ENCODE results near the gene ATP5F1D. TPM values are rescaled to one million over a fixed set of nuclear protein-coding genes. Genes with fewer than 3 reads are reported as not detected.

ATP5F1D gene
- total RNA-seq, 2 donors from 2014 or later: 104 to 115 TPM

DNA sequence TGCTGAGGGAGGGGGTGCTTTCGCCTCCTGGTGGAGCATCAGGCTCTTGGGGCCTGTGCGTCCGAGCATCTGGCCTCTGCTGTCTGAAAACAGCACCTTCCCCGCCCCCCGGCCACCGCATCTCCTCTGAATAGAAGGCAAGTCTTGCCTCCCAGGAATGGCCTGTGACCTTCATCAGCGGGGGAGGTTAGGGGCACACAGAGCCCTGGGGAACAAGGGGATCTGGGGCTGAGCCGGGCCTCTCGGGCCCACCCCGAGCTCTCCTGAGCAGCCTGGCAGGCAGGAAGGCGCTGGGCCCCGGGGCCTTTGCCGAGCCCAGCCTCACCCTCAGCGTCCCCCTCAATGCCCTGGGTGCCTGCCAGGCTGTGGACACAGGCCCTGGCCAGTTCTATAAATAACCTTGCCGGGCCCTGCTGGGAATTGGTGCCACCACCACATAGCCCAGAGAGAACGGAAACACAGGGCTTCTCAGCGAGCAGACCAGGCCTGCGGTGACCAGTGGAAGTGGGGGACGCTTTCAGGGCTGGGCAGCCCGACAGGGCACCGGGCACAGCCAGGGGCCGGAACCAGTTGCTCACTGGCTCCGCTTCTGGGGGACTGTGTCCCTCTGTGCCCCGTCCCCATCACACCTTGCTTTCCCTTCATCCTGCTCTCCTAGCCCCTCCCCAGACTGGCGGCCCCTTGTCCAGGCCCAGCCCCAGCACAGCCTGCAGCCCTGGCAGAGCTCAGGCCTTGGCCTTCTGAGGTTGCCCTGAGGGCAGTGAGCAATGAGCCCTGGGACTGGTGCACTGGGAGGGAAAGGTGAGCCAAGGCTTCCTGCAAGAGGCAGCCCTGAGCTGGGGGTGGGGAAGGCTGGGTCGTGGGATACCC is 26.5 kb upstream of the ATP5F1D start:
- peaks cover 16% of the 10 kb centered on the region for H3K4me1 Mint-ChIP-seq
- ATAC-seq (no peak), DNase-seq (no peak)
- no peak overlapping the region for H3K27ac Mint-ChIP-seq
- H3K9me3 ChIP-seq (ENCODE audit: control insufficient read depth, low read length, poor library complexity, severe bottlenecking): no peaks in the 10 kb centered on the region
- H3K36me3 Mint-ChIP-seq (ENCODE audit: low read depth): peaks cover 2% of the 10 kb centered on the region
- no peak overlapping the region for H3K4me3 Mint-ChIP-seq
- no peaks in the 10 kb centered on the region for H3K27me3 Mint-ChIP-seq

DNA sequence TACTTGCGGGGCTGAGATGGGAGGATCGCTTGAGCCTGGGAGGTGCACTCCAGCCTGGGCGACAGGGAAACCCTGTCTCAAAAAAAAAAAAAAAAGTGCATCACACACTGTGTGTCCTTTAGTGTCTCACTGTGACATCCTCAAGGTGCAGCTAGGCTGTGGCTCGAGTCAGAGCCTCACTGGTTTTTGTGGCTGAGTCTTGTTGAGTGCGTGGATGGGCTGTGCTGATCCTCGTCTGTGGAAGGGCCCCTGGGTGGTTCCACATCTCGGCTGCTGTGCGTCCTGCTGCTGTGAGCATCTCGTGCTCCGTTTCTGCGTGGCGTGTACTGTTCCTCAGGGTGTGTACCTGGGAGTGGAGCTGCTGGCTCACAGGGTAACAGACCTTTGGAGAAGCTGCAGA is 24.8 kb upstream of the ATP5F1D start:
- Mint-ChIP-seq H3K4me1 (peaks cover 13% of the 10 kb centered on the region), H3K27me3 (no peaks in the 10 kb centered on the region), H3K27ac (no peak overlapping the region), H3K36me3 (ENCODE audit: low read depth) (peaks cover 2% of the 10 kb centered on the region), H3K4me3 (no peak overlapping the region)
- H3K9me3 ChIP-seq (ENCODE audit: control insufficient read depth, low read length, poor library complexity, severe bottlenecking): no peaks in the 10 kb centered on the region
- ATAC-seq (no peak), DNase-seq (no peak)

DNA sequence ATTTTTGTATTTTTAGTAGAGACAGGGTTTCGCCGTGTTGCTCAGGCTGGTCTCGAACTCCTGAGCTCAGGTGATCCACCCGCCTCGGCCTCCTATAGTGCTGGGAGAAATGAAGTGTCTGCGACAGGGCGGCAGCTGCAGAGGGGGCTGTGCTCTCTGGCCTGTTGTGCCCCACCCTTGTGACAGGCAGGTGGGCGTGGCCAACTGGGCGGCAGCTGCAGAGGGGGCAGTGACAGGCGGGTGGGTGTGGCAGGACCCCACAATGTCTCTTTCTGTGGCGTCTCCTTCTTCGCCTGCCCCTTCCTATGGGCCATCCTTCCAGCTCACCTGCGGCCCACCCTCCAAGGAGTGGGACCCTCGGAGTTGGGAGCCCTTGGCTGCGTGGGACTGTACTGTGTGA is 24.2 kb upstream of the ATP5F1D start:
- ATAC-seq: no peak
- Mint-ChIP-seq H3K27ac (peak overlapping the region; percentile 41), H3K4me1 (peaks cover 13% of the 10 kb centered on the region), H3K4me3 (no peak overlapping the region), H3K27me3 (no peaks in the 10 kb centered on the region), H3K36me3 (ENCODE audit: low read depth) (peaks cover 2% of the 10 kb centered on the region)
- no peaks in the 10 kb centered on the region for H3K9me3 ChIP-seq (ENCODE audit: control insufficient read depth, low read length, poor library complexity, severe bottlenecking)
- no peak for DNase-seq

DNA sequence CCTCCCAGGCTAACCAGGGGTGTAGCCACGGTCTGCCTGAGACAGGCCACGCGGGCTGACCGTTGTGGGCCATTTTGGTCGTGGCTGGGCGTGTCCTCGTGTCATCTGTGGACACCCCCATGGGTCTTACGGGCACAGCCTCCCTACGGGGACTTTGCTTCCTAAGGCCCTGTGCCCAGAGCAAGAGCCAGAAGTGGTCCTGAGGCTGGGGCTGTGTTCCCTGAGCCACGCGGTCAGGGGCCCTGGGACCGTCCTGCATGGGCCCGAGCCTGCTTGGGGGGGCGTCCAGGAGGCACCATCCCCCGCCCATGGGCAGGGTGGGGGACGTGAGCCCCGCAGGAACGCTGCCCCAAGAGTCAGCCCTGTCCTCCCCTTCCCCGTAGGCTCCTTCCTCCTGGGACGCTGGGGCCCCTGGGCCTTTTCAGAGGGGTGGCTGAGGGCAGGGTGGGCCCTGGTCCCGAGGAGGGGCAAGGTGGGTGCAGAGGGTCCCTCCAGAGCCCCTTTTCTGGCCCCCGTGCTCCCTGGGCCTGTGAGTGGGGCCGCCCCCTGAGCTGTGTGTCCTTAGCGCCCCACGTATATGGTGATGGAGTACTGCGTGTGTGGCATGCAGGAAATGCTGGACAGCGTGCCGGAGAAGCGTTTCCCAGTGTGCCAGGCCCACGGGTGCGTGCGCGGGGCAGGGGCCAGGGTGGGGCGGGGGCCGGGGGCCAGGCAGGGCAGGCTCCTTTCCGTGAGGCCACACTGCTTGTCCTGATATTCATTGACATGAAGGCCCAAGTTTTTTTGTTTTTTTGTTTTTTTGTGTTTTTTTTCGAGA is 22.6 kb upstream of the ATP5F1D start:
- Mint-ChIP-seq H3K27me3 (no peaks in the 10 kb centered on the region), H3K4me1 (peaks cover 4% of the 10 kb centered on the region), H3K4me3 (no peak overlapping the region), H3K36me3 (ENCODE audit: low read depth) (no peaks in the 10 kb centered on the region), H3K27ac (no peak overlapping the region)
- DNase-seq (no peak), ATAC-seq (no peak)
- H3K9me3 ChIP-seq (ENCODE audit: control insufficient read depth, low read length, poor library complexity, severe bottlenecking): no peaks in the 10 kb centered on the region

DNA sequence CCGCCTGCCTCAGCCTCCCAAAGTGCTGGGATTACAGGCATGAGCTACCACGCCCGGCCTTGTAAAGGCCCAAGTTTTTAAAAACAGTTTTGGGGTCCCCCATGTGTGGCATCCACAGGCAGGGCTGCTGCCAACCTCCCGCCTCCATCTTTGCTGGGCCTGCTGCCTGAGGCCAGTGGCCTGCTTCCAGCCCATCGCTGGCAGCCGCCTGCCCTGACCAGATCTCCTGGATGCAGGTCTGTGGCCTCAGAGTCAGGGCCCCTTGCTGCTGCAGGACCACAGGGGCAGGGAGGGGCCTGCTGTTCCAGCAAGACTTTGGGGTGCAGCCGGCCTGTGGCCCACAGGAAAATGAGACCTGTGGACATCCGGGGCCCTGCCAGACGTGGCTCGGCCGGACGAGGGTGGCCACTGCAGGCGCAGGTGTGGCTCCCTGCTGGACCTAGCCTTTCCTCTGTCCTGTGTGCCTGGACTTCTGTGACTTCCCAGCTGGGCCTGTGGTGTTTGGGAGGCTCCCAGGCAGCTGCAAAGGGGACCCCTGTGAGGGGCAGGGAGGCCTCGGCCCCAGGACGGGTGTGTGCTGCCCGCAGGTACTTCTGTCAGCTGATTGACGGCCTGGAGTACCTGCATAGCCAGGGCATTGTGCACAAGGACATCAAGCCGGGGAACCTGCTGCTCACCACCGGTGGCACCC is 21.6 kb upstream of the ATP5F1D start:
- H3K27me3 Mint-ChIP-seq: no peaks in the 10 kb centered on the region
- ATAC-seq: no peak

DNA sequence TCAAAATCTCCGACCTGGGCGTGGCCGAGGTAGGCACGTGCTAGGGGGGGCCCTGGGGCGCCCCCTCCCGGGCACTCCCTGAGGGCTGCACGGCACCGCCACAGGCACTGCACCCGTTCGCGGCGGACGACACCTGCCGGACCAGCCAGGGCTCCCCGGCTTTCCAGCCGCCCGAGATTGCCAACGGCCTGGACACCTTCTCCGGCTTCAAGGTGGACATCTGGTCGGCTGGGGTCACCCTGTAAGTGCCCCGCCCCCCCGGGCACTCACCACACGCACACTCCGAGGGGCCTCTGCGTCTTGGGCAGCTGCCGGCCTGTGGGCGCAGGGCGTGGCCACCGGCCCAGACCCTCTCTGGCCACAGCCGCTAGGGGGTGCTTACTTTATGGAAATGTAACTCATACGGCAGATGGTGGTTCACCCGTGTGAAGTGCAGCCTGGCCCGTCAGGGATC is 21.0 kb upstream of the ATP5F1D start:
- no peaks in the 10 kb centered on the region for H3K9me3 ChIP-seq (ENCODE audit: control insufficient read depth, low read length, poor library complexity, severe bottlenecking)
- no peak for DNase-seq
- Mint-ChIP-seq H3K36me3 (ENCODE audit: low read depth) (no peaks in the 10 kb centered on the region), H3K27ac (no peak overlapping the region), H3K4me1 (no peaks in the 10 kb centered on the region), H3K4me3 (no peak overlapping the region), H3K27me3 (no peaks in the 10 kb centered on the region)
- ATAC-seq: no peak

More for the DNA sequence above, 21.6 kb upstream of the ATP5F1D start:
- no peak for DNase-seq
- no peaks in the 10 kb centered on the region for H3K9me3 ChIP-seq (ENCODE audit: control insufficient read depth, low read length, poor library complexity, severe bottlenecking)
- no peaks in the 10 kb centered on the region for H3K4me1 Mint-ChIP-seq
- H3K27ac Mint-ChIP-seq: no peak overlapping the region
- H3K36me3 Mint-ChIP-seq (ENCODE audit: low read depth): no peaks in the 10 kb centered on the region
- H3K4me3 Mint-ChIP-seq: no peak overlapping the region

DNA sequence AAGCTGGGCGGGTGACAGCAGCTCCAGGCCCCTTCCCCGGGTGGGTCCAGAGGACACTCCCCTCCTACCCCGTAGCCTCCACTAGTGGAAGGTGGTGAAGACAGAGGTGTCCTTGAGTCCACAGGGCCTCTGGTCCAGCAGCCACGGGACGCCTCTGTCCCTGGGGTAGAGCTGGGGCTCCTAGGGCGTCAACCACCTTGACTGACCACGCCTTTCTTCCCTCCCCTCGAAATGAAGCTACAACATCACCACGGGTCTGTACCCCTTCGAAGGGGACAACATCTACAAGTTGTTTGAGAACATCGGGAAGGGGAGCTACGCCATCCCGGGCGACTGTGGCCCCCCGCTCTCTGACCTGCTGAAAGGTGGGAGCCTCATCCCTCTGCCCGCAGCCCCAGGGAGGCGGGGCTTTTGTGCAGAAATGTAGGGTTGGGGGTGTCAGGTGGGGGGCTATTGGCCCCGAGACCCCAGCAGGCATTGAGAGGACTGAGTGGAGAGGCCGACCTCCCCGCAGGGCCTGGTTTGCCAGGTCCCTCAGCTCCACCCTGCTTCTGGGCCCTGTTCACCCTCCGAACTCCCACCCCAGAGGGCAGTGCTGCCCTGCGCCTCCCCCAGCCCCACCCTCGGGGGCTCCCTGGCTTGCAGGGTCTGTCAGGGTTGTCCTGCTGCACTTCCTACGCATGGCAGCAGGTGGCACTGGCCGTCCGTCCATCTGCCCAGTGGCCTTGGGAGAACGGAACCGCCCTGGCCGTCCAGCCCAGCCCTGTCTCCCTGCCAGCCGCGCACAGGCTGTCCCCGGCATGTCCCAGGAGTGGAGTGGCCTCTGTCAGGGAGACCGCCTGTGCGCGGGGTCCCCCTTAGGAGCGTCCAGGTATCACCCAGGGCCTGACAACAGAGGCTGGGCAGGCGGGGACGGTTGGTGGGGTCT is 20.3 kb upstream of the ATP5F1D start:
- Mint-ChIP-seq H3K27me3 (no peaks in the 10 kb centered on the region), H3K4me1 (no peaks in the 10 kb centered on the region), H3K27ac (no peak overlapping the region), H3K4me3 (no peak overlapping the region), H3K36me3 (ENCODE audit: low read depth) (no peaks in the 10 kb centered on the region)
- no peak for ATAC-seq
- H3K9me3 ChIP-seq (ENCODE audit: control insufficient read depth, low read length, poor library complexity, severe bottlenecking): no peaks in the 10 kb centered on the region
- DNase-seq: no peak

DNA sequence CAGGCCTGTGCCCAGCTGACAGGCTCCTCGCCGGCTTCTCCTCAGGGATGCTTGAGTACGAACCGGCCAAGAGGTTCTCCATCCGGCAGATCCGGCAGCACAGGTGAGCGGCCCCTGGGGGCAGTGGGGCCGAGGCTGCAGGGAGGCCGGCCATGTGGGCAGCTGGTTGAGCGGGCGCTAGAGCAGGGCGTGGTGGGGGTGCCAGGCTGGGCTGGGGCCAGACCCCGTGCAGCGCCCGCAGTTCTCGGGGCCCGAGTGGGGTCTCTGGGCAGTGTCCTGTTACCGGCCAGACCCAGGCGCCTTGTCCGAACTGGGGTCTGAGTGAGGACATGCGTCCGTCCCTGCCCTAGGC is 19.7 kb upstream of the ATP5F1D start:
- H3K36me3 Mint-ChIP-seq (ENCODE audit: low read depth): no peaks in the 10 kb centered on the region
- no peaks in the 10 kb centered on the region for H3K9me3 ChIP-seq (ENCODE audit: control insufficient read depth, low read length, poor library complexity, severe bottlenecking)
- no peak overlapping the region for H3K4me3 Mint-ChIP-seq
- DNase-seq (no peak), ATAC-seq (no peak)
- no peaks in the 10 kb centered on the region for H3K4me1 Mint-ChIP-seq
- no peaks in the 10 kb centered on the region for H3K27me3 Mint-ChIP-seq
- H3K27ac Mint-ChIP-seq: no peak overlapping the region

DNA sequence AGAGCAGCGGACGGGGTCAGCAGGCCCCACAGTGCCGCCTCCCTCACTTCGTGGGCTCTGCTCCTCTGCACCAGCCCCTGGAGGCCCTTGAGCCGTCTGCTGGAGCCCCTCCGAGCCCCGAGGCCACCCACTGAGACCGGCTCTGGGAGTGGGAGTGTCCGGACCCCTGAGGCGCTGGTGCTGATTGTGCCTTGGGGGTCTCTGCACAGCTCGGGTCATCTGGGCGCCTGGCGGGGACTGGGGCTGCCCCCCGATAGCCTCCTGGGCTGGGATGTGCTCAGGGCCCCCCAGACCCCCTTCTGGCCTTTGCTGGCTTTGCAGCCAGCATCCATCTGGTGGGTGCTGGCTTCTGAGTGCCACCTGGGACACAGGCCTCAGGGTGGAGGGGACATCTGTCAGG is 19.2 kb upstream of the ATP5F1D start:
- H3K27ac Mint-ChIP-seq: no peak overlapping the region
- no peak overlapping the region for H3K4me3 Mint-ChIP-seq
- no peaks in the 10 kb centered on the region for H3K4me1 Mint-ChIP-seq
- no peaks in the 10 kb centered on the region for H3K9me3 ChIP-seq (ENCODE audit: control insufficient read depth, low read length, poor library complexity, severe bottlenecking)
- H3K36me3 Mint-ChIP-seq (ENCODE audit: low read depth): no peaks in the 10 kb centered on the region
- ATAC-seq (no peak), DNase-seq (no peak)
- H3K27me3 Mint-ChIP-seq: no peaks in the 10 kb centered on the region

DNA sequence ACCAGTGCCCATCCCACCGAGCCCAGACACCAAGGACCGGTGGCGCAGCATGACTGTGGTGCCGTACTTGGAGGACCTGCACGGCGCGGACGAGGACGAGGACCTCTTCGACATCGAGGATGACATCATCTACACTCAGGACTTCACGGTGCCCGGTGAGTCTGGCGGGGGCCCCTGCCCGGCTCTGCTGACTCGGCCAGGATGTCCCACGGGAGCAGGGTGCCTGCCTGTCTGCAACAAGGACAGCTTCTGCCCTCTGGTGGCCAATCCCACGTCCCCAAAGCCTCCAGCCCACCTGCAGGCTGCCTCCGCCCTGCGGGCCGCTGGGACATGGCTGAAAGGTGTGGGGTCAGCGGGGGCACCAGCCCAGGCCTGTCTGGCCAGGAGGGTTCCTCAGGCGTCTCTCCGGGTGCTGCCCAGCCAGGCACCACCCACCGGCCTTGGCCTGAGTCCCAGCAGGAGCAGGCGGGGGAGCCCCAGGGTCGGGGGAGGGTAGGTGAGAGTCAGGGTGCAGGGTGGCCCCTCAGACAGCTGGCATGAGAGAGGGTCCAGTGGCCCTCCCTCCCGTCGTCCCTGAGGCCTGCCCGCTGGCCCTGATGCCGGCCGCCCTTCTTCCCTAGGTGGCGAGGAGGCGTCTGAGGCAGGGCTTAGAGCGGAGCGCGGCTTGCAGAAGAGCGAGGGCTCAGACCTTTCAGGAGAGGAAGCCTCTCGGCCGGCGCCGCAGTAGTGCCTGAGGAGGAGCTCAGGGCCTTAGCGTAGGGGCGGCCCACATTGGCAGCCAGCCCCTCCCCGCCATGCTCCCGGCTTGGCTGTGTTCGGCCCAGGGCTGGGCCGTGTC is 18.3 kb upstream of the ATP5F1D start:
- H3K9me3 ChIP-seq (ENCODE audit: control insufficient read depth, low read length, poor library complexity, severe bottlenecking): no peaks in the 10 kb centered on the region
- ATAC-seq: peak; percentile 41
- H3K36me3 Mint-ChIP-seq (ENCODE audit: low read depth): no peaks in the 10 kb centered on the region
- H3K27ac Mint-ChIP-seq: no peak overlapping the region
- no peaks in the 10 kb centered on the region for H3K4me1 Mint-ChIP-seq
- no peaks in the 10 kb centered on the region for H3K27me3 Mint-ChIP-seq
- no peak overlapping the region for H3K4me3 Mint-ChIP-seq
- no peak for DNase-seq

DNA sequence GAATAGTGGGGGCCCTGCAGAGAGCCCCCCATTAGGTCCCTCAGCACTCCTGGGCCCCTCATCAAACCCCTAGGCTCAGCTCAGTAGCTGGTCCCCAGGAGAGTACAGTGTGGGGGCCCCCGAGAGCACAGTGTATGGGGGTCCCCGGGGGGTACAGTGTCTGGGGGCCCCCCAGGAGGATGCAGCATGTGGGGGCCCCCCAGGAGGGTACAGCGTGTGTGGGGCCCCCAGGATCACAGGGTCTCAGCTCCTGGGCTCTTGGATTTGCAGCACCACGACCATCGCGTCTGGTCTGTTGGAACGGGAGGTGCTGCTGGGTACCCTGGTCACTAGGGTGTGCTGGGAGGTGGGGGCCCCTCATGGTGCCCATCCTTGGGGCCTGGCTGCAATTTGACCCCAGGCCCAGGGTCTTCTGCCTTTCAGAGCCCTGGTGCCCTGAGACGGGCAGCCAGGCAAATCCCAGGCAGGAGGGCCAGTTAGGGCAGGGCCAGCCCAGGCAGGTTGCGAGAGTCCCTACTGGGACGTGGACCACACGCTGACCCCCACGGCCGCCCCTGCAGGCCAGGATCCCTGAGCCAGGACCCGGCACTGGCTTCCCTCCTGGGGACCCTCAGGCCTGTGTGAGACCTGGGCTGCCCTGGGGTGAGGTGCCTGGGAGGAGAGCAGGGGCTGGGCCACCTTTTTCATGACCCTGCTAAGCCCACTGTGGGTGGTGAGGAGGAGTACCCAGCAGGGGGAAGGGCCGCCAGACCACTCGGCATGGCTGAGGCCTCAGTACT is 17.3 kb upstream of the ATP5F1D start:
- no peak for DNase-seq

More for the DNA sequence above, 17.3 kb upstream of the ATP5F1D start:
- Mint-ChIP-seq H3K27ac (no peak overlapping the region), H3K27me3 (no peaks in the 10 kb centered on the region), H3K36me3 (ENCODE audit: low read depth) (no peaks in the 10 kb centered on the region), H3K4me3 (no peak overlapping the region), H3K4me1 (no peaks in the 10 kb centered on the region)
- no peaks in the 10 kb centered on the region for H3K9me3 ChIP-seq (ENCODE audit: control insufficient read depth, low read length, poor library complexity, severe bottlenecking)
- ATAC-seq: no peak
